Measurements from ENCODE around the gene VPS13D. TPM values are rescaled to one million over a fixed set of nuclear protein-coding genes. Genes with fewer than 3 reads are reported as not detected.

VPS13D gene
- total and polyA plus RNA-seq, 2 experiments from 2014 or later = 10.7 to 34.9 TPM

DNA sequence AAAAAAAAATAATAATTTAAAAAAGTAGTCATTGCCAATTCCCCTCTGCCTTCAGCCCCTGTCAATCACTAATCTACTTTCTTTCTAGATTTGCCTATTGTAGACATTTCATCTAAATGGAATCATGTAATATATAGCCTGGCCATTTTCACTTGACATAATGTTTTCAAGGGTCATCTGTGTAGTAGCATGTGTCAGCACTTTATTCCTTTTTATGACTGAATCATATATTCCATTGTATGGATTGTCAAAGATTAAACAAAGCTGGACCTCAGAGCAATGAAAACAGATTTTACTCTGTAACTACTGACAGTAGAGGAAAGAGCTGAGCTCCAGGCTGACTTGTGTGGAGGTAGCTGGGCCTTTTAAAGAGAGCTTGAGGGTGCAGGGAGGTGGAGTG lies 15.9 kb downstream of the VPS13D start:
- Histone ChIP-seq H2AFZ (no peak overlapping the region), H3K4me1 (ENCODE audit: insufficient read depth) (peaks cover 45% of the 10 kb centered on the region), H3K79me2 (replicated peaks; ENCODE audit: insufficient read depth) (no peaks in the 10 kb centered on the region), H3K4me3 (no peak overlapping the region), H4K20me1 (replicated peaks; ENCODE audit: insufficient read depth) (no peaks in the 10 kb centered on the region), H3K4me2 (no peak overlapping the region), H3K9me2 (ENCODE audit: insufficient read depth) (no peaks in the 10 kb centered on the region), H3F3A (replicated peaks; ENCODE audit: low read depth) (peaks cover 7% of the 10 kb centered on the region; the same call in 1 of the 2 replicates), H3K36me3 (ENCODE audit: insufficient read depth) (peaks cover 3% of the 10 kb centered on the region), H3K27ac (ENCODE audit: low read depth) (no peak overlapping the region), H3K27me3 (ENCODE audit: insufficient read depth) (no peaks in the 10 kb centered on the region)
- ATAC-seq (no peak), DNase-seq (ENCODE audit: low spot score) (no peak)
- TF ChIP-seq EZH2phosphoT487 (IDR thresholded peaks at IDR 0.05; ENCODE audit: unreplicated experiment) (no peak), EZH2 (IDR thresholded peaks at IDR 0.05; ENCODE audit: low read depth, unreplicated experiment) (no peak)
- TF ChIP-seq, protein P1, sequence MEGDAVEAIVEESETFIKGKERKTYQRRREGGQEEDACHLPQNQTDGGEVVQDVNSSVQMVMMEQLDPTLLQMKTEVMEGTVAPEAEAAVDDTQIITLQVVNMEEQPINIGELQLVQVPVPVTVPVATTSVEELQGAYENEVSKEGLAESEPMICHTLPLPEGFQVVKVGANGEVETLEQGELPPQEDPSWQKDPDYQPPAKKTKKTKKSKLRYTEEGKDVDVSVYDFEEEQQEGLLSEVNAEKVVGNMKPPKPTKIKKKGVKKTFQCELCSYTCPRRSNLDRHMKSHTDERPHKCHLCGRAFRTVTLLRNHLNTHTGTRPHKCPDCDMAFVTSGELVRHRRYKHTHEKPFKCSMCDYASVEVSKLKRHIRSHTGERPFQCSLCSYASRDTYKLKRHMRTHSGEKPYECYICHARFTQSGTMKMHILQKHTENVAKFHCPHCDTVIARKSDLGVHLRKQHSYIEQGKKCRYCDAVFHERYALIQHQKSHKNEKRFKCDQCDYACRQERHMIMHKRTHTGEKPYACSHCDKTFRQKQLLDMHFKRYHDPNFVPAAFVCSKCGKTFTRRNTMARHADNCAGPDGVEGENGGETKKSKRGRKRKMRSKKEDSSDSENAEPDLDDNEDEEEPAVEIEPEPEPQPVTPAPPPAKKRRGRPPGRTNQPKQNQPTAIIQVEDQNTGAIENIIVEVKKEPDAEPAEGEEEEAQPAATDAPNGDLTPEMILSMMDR (conservative IDR thresholded peaks at IDR 0.05; ENCODE audit: low read depth in 2 of 2) = no peak
- Mint-ChIP-seq H3K36me3 (ENCODE audit: low read depth) (peaks cover 32% of the 10 kb centered on the region), H3K27me3 (ENCODE audit: insufficient read depth, low read depth, poor library complexity) (peaks cover 8% of the 10 kb centered on the region), H3K4me1 (peaks cover 35% of the 10 kb centered on the region), H3K4me3 (no peak overlapping the region), H3K9me3 (no peaks in the 10 kb centered on the region), H3K27ac (peak overlapping the region; percentile 14; the same call in 1 of the 2 replicates)

- H3K4me3 Mint-ChIP-seq = no peak overlapping the region
- peaks cover 38% of the 10 kb centered on the region for H3K36me3 Mint-ChIP-seq (ENCODE audit: low read depth)
- H3K4me3 ChIP-seq = no peak overlapping the region
- peaks cover 3% of the 10 kb centered on the region for H3K36me3 ChIP-seq (ENCODE audit: insufficient read depth)
- no peaks in the 10 kb centered on the region for H4K20me1 ChIP-seq (replicated peaks; ENCODE audit: insufficient read depth)
- no peak overlapping the region for H3K27ac Mint-ChIP-seq
- peaks cover 4% of the 10 kb centered on the region; the same call in 1 of the 2 replicates for H3F3A ChIP-seq (replicated peaks; ENCODE audit: low read depth)
- H3K27me3 Mint-ChIP-seq (ENCODE audit: insufficient read depth, low read depth, poor library complexity) = peaks cover 8% of the 10 kb centered on the region
- no peaks in the 10 kb centered on the region for H3K9me2 ChIP-seq (ENCODE audit: insufficient read depth)
- no peaks in the 10 kb centered on the region for H3K79me2 ChIP-seq (replicated peaks; ENCODE audit: insufficient read depth)
- no peak overlapping the region for H2AFZ ChIP-seq
- no peaks in the 10 kb centered on the region for H3K9me3 Mint-ChIP-seq
- ATAC-seq = no peak
- no peak for DNase-seq (ENCODE audit: low spot score)
- no peaks in the 10 kb centered on the region for H3K27me3 ChIP-seq (ENCODE audit: insufficient read depth)
- peaks cover 37% of the 10 kb centered on the region for H3K4me1 ChIP-seq (ENCODE audit: insufficient read depth)
- H3K4me1 Mint-ChIP-seq = peaks cover 29% of the 10 kb centered on the region
- no peak overlapping the region for H3K4me2 ChIP-seq
- H3K27ac ChIP-seq (ENCODE audit: low read depth) = no peak overlapping the region
- TF ChIP-seq JUNB (IDR thresholded peaks at IDR 0.05; ENCODE audit: unreplicated experiment) = no peak
- TF ChIP-seq CREB1 (CRISPR knock-in tag; IDR thresholded peaks at IDR 0.05; ENCODE audit: low read depth) = no peak
- TF ChIP-seq STAT1 (IDR thresholded peaks at IDR 0.05; ENCODE audit: unreplicated experiment) = no peak
- TF ChIP-seq EZH2phosphoT487 (IDR thresholded peaks at IDR 0.05; ENCODE audit: unreplicated experiment) = no peak
- TF ChIP-seq, protein P2, sequence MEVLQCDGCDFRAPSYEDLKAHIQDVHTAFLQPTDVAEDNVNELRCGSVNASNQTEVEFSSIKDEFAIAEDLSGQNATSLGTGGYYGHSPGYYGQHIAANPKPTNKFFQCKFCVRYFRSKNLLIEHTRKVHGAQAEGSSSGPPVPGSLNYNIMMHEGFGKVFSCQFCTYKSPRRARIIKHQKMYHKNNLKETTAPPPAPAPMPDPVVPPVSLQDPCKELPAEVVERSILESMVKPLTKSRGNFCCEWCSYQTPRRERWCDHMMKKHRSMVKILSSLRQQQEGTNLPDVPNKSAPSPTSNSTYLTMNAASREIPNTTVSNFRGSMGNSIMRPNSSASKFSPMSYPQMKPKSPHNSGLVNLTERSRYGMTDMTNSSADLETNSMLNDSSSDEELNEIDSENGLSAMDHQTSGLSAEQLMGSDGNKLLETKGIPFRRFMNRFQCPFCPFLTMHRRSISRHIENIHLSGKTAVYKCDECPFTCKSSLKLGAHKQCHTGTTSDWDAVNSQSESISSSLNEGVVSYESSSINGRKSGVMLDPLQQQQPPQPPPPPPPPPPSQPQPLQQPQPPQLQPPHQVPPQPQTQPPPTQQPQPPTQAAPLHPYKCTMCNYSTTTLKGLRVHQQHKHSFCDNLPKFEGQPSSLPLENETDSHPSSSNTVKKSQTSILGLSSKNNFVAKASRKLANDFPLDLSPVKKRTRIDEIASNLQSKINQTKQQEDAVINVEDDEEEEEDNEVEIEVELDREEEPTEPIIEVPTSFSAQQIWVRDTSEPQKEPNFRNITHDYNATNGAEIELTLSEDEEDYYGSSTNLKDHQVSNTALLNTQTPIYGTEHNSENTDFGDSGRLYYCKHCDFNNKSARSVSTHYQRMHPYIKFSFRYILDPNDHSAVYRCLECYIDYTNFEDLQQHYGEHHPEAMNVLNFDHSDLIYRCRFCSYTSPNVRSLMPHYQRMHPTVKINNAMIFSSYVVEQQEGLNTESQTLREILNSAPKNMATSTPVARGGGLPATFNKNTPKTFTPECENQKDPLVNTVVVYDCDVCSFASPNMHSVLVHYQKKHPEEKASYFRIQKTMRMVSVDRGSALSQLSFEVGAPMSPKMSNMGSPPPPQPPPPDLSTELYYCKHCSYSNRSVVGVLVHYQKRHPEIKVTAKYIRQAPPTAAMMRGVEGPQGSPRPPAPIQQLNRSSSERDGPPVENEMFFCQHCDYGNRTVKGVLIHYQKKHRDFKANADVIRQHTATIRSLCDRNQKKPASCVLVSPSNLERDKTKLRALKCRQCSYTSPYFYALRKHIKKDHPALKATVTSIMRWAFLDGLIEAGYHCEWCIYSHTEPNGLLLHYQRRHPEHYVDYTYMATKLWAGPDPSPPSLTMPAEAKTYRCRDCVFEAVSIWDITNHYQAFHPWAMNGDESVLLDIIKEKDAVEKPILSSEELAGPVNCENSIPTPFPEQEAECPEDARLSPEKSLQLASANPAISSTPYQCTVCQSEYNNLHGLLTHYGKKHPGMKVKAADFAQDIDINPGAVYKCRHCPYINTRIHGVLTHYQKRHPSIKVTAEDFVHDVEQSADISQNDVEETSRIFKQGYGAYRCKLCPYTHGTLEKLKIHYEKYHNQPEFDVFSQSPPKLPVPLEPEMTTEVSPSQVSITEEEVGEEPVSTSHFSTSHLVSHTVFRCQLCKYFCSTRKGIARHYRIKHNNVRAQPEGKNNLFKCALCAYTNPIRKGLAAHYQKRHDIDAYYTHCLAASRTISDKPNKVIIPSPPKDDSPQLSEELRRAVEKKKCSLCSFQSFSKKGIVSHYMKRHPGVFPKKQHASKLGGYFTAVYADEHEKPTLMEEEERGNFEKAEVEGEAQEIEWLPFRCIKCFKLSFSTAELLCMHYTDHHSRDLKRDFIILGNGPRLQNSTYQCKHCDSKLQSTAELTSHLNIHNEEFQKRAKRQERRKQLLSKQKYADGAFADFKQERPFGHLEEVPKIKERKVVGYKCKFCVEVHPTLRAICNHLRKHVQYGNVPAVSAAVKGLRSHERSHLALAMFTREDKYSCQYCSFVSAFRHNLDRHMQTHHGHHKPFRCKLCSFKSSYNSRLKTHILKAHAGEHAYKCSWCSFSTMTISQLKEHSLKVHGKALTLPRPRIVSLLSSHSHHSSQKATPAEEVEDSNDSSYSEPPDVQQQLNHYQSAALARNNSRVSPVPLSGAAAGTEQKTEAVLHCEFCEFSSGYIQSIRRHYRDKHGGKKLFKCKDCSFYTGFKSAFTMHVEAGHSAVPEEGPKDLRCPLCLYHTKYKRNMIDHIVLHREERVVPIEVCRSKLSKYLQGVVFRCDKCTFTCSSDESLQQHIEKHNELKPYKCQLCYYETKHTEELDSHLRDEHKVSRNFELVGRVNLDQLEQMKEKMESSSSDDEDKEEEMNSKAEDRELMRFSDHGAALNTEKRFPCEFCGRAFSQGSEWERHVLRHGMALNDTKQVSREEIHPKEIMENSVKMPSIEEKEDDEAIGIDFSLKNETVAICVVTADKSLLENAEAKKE (CRISPR knock-in tag; IDR thresholded peaks at IDR 0.05) = no peak
- TF ChIP-seq ZNF114 (CRISPR knock-in tag; IDR thresholded peaks at IDR 0.05) = no peak
- no peak for TF ChIP-seq NANOG (IDR thresholded peaks at IDR 0.05; ENCODE audit: borderline replicate concordance)
- TF ChIP-seq ETS1 (IDR thresholded peaks at IDR 0.05) = no peak
Measured at GRCh38 chr1:12246584-12246983, 16.8 kb downstream of the VPS13D start.

Data from GM23338 (cell line).